Caco-2 (cell line): ENCODE data around the gene ANKRD13A. TPM values are rescaled to one million over a fixed set of nuclear protein-coding genes. Genes with fewer than 3 reads are reported as not detected.
"Not testable (repeated sequence)": the region's sequence is repeated elsewhere in the genome, so short reads cannot be mapped to it uniquely, and the experiment has no call there.

Experiments
- BruUV-seq: library from RNA; stranded (reverse); fragments of 400-500 nt; replicated peaks from 2 replicates; lab custom pipeline; 2021; lab: Mats Ljungman, UMichigan
- CTCF ChIA-PET: fragments of 300-600 bp; sonication (Branson Sonifier 250); formaldehyde crosslinking; loops from one replicate; lab custom pipeline; 2022; ENCODE audit warnings: antibody characterized with exemption; lab: Charles Lee
- POLR2A ChIA-PET: fragments of 300-600 bp; sonication (Branson Sonifier 250); formaldehyde crosslinking; loops from one replicate; lab custom pipeline; 2022; ENCODE audit warnings: antibody characterized with exemption; lab: Charles Lee
- DNase-seq, 2 experiments: peaks; one replicate each; pipeline versions ENCODE4 v3.0.0 to v3.0.0-alpha.2; 2020 to 2022
- H3K27me3 ChIP-seq: replicated peaks from 2 replicates; pipeline ENCODE4 v1.6.0; 2011; ENCODE audit warnings: low read length; ENCODE audit not compliant: control insufficient read depth, insufficient read depth
- H3K36me3 ChIP-seq: 2 replicates; pipeline ENCODE4 v1.5.1; 2011; ENCODE audit warnings: low read length; ENCODE audit not compliant: control insufficient read depth, insufficient read depth
- H3K4me1 ChIP-seq: fragments of 250-450 bp; sonication (Bioruptor Pico); 2 replicates; pipeline ENCODE4 v1.5.1; 2020; ENCODE audit warnings: mild to moderate bottlenecking
- H3K4me3 ChIP-seq: 2 replicates; pipeline ENCODE4 v1.5.1; 2011; ENCODE audit warnings: low read depth, mild to moderate bottlenecking, control low read depth, low read length
- H3K9me3 ChIP-seq: fragments of 250-450 bp; sonication (Bioruptor Pico); 2 replicates; pipeline ENCODE4 v1.5.1; 2020; ENCODE audit warnings: mild to moderate bottlenecking, moderate library complexity
- H3K27ac Mint-ChIP-seq: one replicate; pipeline ENCODE4 v1.8.0; 2022; ENCODE audit warnings: mixed read lengths; ENCODE audit not compliant: unreplicated experiment
- H3K27me3 Mint-ChIP-seq: one replicate; pipeline ENCODE4 v1.8.0; 2022; ENCODE audit warnings: mixed read lengths; ENCODE audit not compliant: insufficient read depth, unreplicated experiment
- H3K36me3 Mint-ChIP-seq: one replicate; pipeline ENCODE4 v1.8.0; 2022; ENCODE audit warnings: mild to moderate bottlenecking, mixed read lengths; ENCODE audit not compliant: insufficient read depth, unreplicated experiment
- H3K4me1 Mint-ChIP-seq: one replicate; pipeline ENCODE4 v1.8.0; 2022; ENCODE audit warnings: low read depth, mixed read lengths; ENCODE audit not compliant: unreplicated experiment
- H3K4me3 Mint-ChIP-seq: one replicate; pipeline ENCODE4 v1.8.0; 2022; ENCODE audit warnings: mild to moderate bottlenecking, moderate library complexity, mixed read lengths; ENCODE audit not compliant: unreplicated experiment
- H3K9me3 Mint-ChIP-seq: one replicate; pipeline ENCODE4 v1.8.0; 2022; ENCODE audit warnings: mixed read lengths; ENCODE audit not compliant: unreplicated experiment
- CTCF ChIP-seq, 2 experiments: fragments of 200-600 bp in 1 of 2; IDR thresholded peaks; 1 replicate in 1 of 2; 2 replicates in 1 of 2; pipeline versions ENCODE4 v1.5.1 to v1.8.0; 2011 to 2022; ENCODE audit warnings: antibody characterized with exemption in 1 of 2, control low read depth in 1 of 2, inconsistent platforms in 1 of 2, low read depth in 1 of 2, low read length in 1 of 2, mild to moderate bottlenecking in 1 of 2, moderate library complexity in 1 of 2; ENCODE audit not compliant: insufficient read depth in 1 of 2, severe bottlenecking in 1 of 2, unreplicated experiment in 1 of 2
- intact Hi-C: fragments of 100-400 bp; cut with micrococcal nuclease; formaldehyde crosslinking; loops from one replicate; pipeline ENCODE4 v1.10.0; 2022; ENCODE audit not compliant: unreplicated experiment
- total RNA-seq: library from RNA; stranded (reverse); gene quantifications from 2 replicates; pipeline ENCODE4 v1.2.3, GENCODE V29; 2022

Gene ANKRD13A
- total RNA-seq, 1 experiment from 2014 or later = 42.2 TPM

- TF ChIP-seq CTCF (IDR thresholded peaks at IDR 0.05; ENCODE audit: insufficient read depth in 1 of 2, low read depth in 1 of 2, low read length in 1 of 2, severe bottlenecking in 1 of 2, unreplicated experiment in 1 of 2) = no peak
- H3K4me3 ChIP-seq = no peak overlapping the region
- no peaks in the 10 kb centered on the region for H3K4me1 ChIP-seq
- Mint-ChIP-seq H3K27ac (no peak overlapping the region), H3K4me1 (no peaks in the 10 kb centered on the region), H3K9me3 (no peaks in the 10 kb centered on the region), H3K36me3 (no peaks in the 10 kb centered on the region), H3K4me3 (no peak overlapping the region), H3K27me3 (peaks cover 2% of the 10 kb centered on the region)
- H3K27me3 ChIP-seq = no peaks in the 10 kb centered on the region
- no TSS peak for BruUV-seq
- no peaks in the 10 kb centered on the region for H3K36me3 ChIP-seq
- POLR2A ChIA-PET = no interaction called here
- H3K9me3 ChIP-seq = no peaks in the 10 kb centered on the region
- CTCF ChIA-PET = no interaction called here
- intact Hi-C loops = no loop called here
- DNase-seq = no peak
Observed at GRCh38 chr12:110067531-110067930, 68.3 kb downstream of the ANKRD13A start.

GRCh38 chr12:110068115-110068514, 68.9 kb downstream of the ANKRD13A start:
- CTCF ChIA-PET, H3K36me3 Mint-ChIP-seq, H3K36me3 ChIP-seq, POLR2A ChIA-PET, H3K4me3 Mint-ChIP-seq, H3K4me3 ChIP-seq, H3K27me3 Mint-ChIP-seq, intact Hi-C loops, H3K27ac Mint-ChIP-seq, H3K9me3 Mint-ChIP-seq, H3K9me3 ChIP-seq, DNase-seq, BruUV-seq, H3K4me1 ChIP-seq, H3K27me3 ChIP-seq, H3K4me1 Mint-ChIP-seq: not testable (repeated sequence)

GRCh38 chr12:110068654-110069053, 69.4 kb downstream of the ANKRD13A start:
- intact Hi-C loops = no loop called here
- DNase-seq = no peak
- no TSS peak for BruUV-seq
- no peak overlapping the region for H3K4me3 Mint-ChIP-seq
- H3K4me1 Mint-ChIP-seq = no peaks in the 10 kb centered on the region
- TF ChIP-seq CTCF (IDR thresholded peaks at IDR 0.05; ENCODE audit: insufficient read depth in 1 of 2, low read depth in 1 of 2, low read length in 1 of 2, severe bottlenecking in 1 of 2, unreplicated experiment in 1 of 2) = no peak
- H3K9me3 Mint-ChIP-seq = no peaks in the 10 kb centered on the region
- H3K4me3 ChIP-seq = no peak overlapping the region
- H3K27me3 Mint-ChIP-seq = peaks cover 5% of the 10 kb centered on the region
- POLR2A ChIA-PET = no interaction called here
- H3K36me3 Mint-ChIP-seq = no peaks in the 10 kb centered on the region
- CTCF ChIA-PET = no interaction called here
- H3K36me3 ChIP-seq = no peaks in the 10 kb centered on the region
- H3K27ac Mint-ChIP-seq = no peak overlapping the region
- H3K27me3 ChIP-seq = no peaks in the 10 kb centered on the region
- H3K9me3 ChIP-seq = no peaks in the 10 kb centered on the region
- H3K4me1 ChIP-seq = no peaks in the 10 kb centered on the region

- BruUV-seq = no TSS peak
- no peak for TF ChIP-seq CTCF (IDR thresholded peaks at IDR 0.05; ENCODE audit: insufficient read depth in 1 of 2, low read depth in 1 of 2, low read length in 1 of 2, severe bottlenecking in 1 of 2, unreplicated experiment in 1 of 2)
- POLR2A ChIA-PET = no interaction called here
Observed at GRCh38 chr12:110071504-110071903, 72.3 kb downstream of the ANKRD13A start.

More at GRCh38 chr12:110071504-110071903, 72.3 kb downstream of the ANKRD13A start:
- Histone ChIP-seq H3K27me3 (no peaks in the 10 kb centered on the region), H3K9me3 (no peaks in the 10 kb centered on the region), H3K4me3 (no peak overlapping the region), H3K36me3 (no peaks in the 10 kb centered on the region), H3K4me1 (no peaks in the 10 kb centered on the region)
- Mint-ChIP-seq H3K4me3 (no peak overlapping the region), H3K27ac (no peak overlapping the region), H3K36me3 (no peaks in the 10 kb centered on the region), H3K4me1 (no peaks in the 10 kb centered on the region), H3K9me3 (no peaks in the 10 kb centered on the region), H3K27me3 (peaks cover 2% of the 10 kb centered on the region)
- DNase-seq = no peak
- CTCF ChIA-PET = no interaction called here
- intact Hi-C loops = no loop called here
